Adrenal gland (tissue), 12 donors: ENCODE data around the gene ZNF705A. TPM values are rescaled to one million over a fixed set of nuclear protein-coding genes. Genes with fewer than 3 reads are reported as not detected.
"Not testable (repeated sequence)": the region's sequence is repeated elsewhere in the genome, so short reads cannot be mapped to it uniquely, and the experiment has no call there.

ENCODE experiments used
- DNase-seq, 7 donors: peaks; one replicate each; pipeline ENCODE4 v3.0.0-alpha.2; 2019 to 2020
- H3K27ac ChIP-seq, 5 donors: fragments of 200-600 bp; sonication (generic) in 4 of 5; 1 replicate in 3 of 5; 2 replicates in 2 of 5; pipeline versions ENCODE4 v1.5.1 to v1.8.0; 2016 to 2020; ENCODE audit warnings: mild to moderate bottlenecking in 1 of 5
- H3K27me3 ChIP-seq: fragments of 200-600 bp; 2 replicates; pipeline ENCODE4 v1.8.0; 2021
- H3K36me3 ChIP-seq, 2 donors: fragments of 200-600 bp; replicated peaks in 1 of 2; 1 replicate in 1 of 2; 2 replicates in 1 of 2; pipeline versions ENCODE4 v1.5.1 to v1.8.0; 2018 to 2022
- H3K4me1 ChIP-seq, 2 donors: fragments of 200-600 bp; replicated peaks in 1 of 2; 1 replicate in 1 of 2; 2 replicates in 1 of 2; pipeline versions ENCODE4 v1.5.1 to v1.8.0; 2018 to 2021
- H3K4me3 ChIP-seq, 4 donors: fragments of 200-600 bp; sonication (generic) in 3 of 4; one replicate each; pipeline ENCODE4 v1.5.1; 2016 to 2018
- H3K9me3 ChIP-seq, 3 donors: fragments of 200-600 bp; sonication (generic) in 1 of 3; replicated peaks in 1 of 3; 1 replicate in 2 of 3; 2 replicates in 1 of 3; pipeline versions ENCODE4 v1.5.1 to v1.8.0; 2016 to 2021
- CTCF ChIP-seq, 6 experiments: fragments of 450-650 bp in 4 of 6; fragments of 200-600 bp in 2 of 6; sonication (generic) in 1 of 6; IDR thresholded peaks; 1 replicate in 5 of 6; 2 replicates in 1 of 6; pipeline versions ENCODE4 v1.5.1 to v1.8.0; 2016 to 2021; ENCODE audit warnings: antibody characterized with exemption in 6 of 6, mild to moderate bottlenecking in 2 of 6, moderate library complexity in 1 of 6
- POLR2A ChIP-seq, 2 donors: fragments of 450-650 bp; IDR thresholded peaks; one replicate each; pipeline ENCODE4 v1.6.1; 2017; ENCODE audit warnings: antibody characterized with exemption in 2 of 2, mild to moderate bottlenecking in 2 of 2, moderate library complexity in 1 of 2
- WGBS, 4 donors: extraction: QIAGEN DNeasy Blood & Tissue Kit in 2 of 4; methylation state at CpG; one replicate each; pipeline versions ENCODE4 v1.1.5 to v1.1.7; 2013 to 2017; 5-methylcytosine and 5-hydroxymethylcytosine counted together
- intact Hi-C, 2 donors: fragments of 100-400 bp; cut with DNase I; formaldehyde crosslinking; loops; one replicate each; pipeline versions ENCODE4 v1.14.1 to v1.15.0; 2022 to 2023
- polyA plus RNA-seq, 3 donors: library from polyadenylated mRNA; stranded (reverse); fragments of 200-250 nt in 2 of 3; fragments of 350-450 nt in 1 of 3; fragmentation: Illumina TruSeq in 1 of 3; extraction: RNeasy Lipid Tissue Mini Kit (QIAGEN cat#74804) in 1 of 3; gene quantifications; one replicate each; pipeline ENCODE4 v1.2.3, GENCODE V29; 2013 to 2014
- total RNA-seq, 9 donors: library from RNA; depleted of rRNA in 4 of 9; stranded (reverse); fragments of >200 nt in 4 of 9; fragments of 120-200 nt in 1 of 9; fragmentation: NEBNext Ultra II Directional in 1 of 9; extraction: Animal tissue kit (Norgen Biotek cat#: 25700) in 1 of 9; gene quantifications; one replicate each; pipeline versions ENCODE4 v1.1.0 to v1.2.4, GENCODE V29; 2013 to 2023
- donor health status: healthy with polysubstance abuse.
- donor health status: Bipolar disorder and iron deficiency.
- donor health status: DM: yes; HTN: yes; CAD: no.
- donor health status: DM: no; HTN: no; CAD: no.
- donor health status: DM: no; HTN: no; CAD: no.
- donor health status: DM: yes; HTN: yes; CAD: no.

Gene ZNF705A
- total and polyA plus RNA-seq, 12 donors = not detected

- Histone ChIP-seq H3K9me3 (no peaks in the 10 kb centered on the region), H3K4me3 (peak within 1 kb of the TSS in 1 of 4 donors; percentile 38), H3K36me3 (no peaks in the 10 kb centered on the region), H3K27me3 (no peaks in the 10 kb centered on the region), H3K4me1 (no peaks in the 10 kb centered on the region), H3K27ac (peak within 1 kb of the TSS in 1 of 5 donors; percentile 40)
- DNase-seq = no peak
- TF ChIP-seq POLR2A (IDR thresholded peaks at IDR 0.05) (no peak), CTCF (IDR thresholded peaks at IDR 0.05) (no peak)
- 69 to 78% (median 73%) methylated on average over 5 of the region's 5 CpGs for WGBS, 4 donors
- intact Hi-C loops = no loop called here
These were observed 33.5 kb upstream of the ZNF705A start, which contains the start of gene CLEC4A for GRCh38 chr12:8123124-8123912. CLEC4A (plus strand) TSS chr12:8123617; CDS start chr12:8123879, 262 bp downstream.

- no peaks in the 10 kb centered on the region for H3K36me3 ChIP-seq
- peak in 1 of 7 donors; percentile 17 for DNase-seq
- no peaks in the 10 kb centered on the region for H3K9me3 ChIP-seq
- no peaks in the 10 kb centered on the region for H3K27me3 ChIP-seq
- intact Hi-C loops = no loop called here
- H3K4me3 ChIP-seq = no peak overlapping the region
- no peak for TF ChIP-seq CTCF (IDR thresholded peaks at IDR 0.05)
- no peak for TF ChIP-seq POLR2A (IDR thresholded peaks at IDR 0.05)
- H3K4me1 ChIP-seq = no peaks in the 10 kb centered on the region
- 40 to 68% (median 47%) methylated on average over 4 of the region's 4 CpGs for WGBS, 4 donors
- no peak overlapping the region for H3K27ac ChIP-seq
These were observed 29.7 kb upstream of the ZNF705A start for GRCh38 chr12:8127138-8127537.

GRCh38 chr12:8133636-8134397 is 23.0 kb upstream of the ZNF705A start:
- H3K4me3 ChIP-seq, H3K27me3 ChIP-seq, DNase-seq, H3K9me3 ChIP-seq, H3K27ac ChIP-seq, H3K36me3 ChIP-seq, intact Hi-C loops, H3K4me1 ChIP-seq: not testable (repeated sequence)
- WGBS, 4 donors = 94 to 96% (median 96%) methylated on average over 15 to 17 of the region's 18 CpGs

GRCh38 chr12:8134398-8134930 is 22.4 kb upstream of the ZNF705A start:
- H3K27me3 ChIP-seq, H3K27ac ChIP-seq, DNase-seq, intact Hi-C loops, H3K4me3 ChIP-seq, H3K36me3 ChIP-seq, H3K4me1 ChIP-seq, H3K9me3 ChIP-seq: not testable (repeated sequence)
- 94 to 96% (median 95%) methylated on average over 14 to 23 of the region's 23 CpGs for WGBS, 4 donors

- H3K4me1 ChIP-seq, H3K27ac ChIP-seq, H3K4me3 ChIP-seq, H3K36me3 ChIP-seq, DNase-seq, intact Hi-C loops, H3K27me3 ChIP-seq, H3K9me3 ChIP-seq: not testable (repeated sequence)
- 71 to 90% (median 75%) methylated on average over 8 of the region's 8 CpGs for WGBS, 4 donors
These were observed 15.2 kb upstream of the ZNF705A start for GRCh38 chr12:8141647-8142046.
